T-helper 2 cell treated with Interferon-gamma antibody and Interleukin-4, amounts not matched to agents 100 ng/mL and 5 ng/mL, for 36 hours (primary cell): ENCODE results near the gene NUMB. TPM values are rescaled to one million over a fixed set of nuclear protein-coding genes. Genes with fewer than 3 reads are reported as not detected.
"Not testable (repeated sequence)": the region's sequence is repeated elsewhere in the genome, so short reads cannot be mapped to it uniquely, and the experiment has no call there.

Experiments
- intact Hi-C: fragments of 100-400 bp; cut with micrococcal nuclease; formaldehyde crosslinking; loops from one replicate; pipeline ENCODE4 v1.15.1; 2023
- total RNA-seq: library from RNA; stranded (reverse); gene quantifications from 2 replicates; pipeline ENCODE4 v1.2.3, GENCODE V29; 2022

NUMB gene
- total RNA-seq, 1 donor from 2014 or later = 45.0 TPM

DNA sequence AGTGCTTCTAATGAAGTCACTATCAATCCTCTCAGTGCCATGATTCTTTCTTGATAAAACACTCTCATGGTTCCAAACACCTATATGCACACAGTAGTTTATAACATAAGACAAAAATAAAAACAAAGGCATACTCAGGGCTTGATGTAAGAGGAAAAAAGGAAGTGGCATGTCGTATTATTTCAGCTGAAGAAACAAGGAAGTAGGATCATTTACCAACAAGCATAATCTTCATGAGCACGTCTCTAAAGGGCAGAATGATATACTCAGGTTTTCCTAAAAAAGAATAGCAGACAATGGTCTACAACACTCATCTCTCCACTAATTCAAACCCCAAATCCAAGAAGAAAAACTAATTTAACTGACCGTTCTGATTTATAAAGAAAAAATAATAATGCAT lies 33.9 kb downstream of the NUMB start:
- intact Hi-C loops = no loop called here

GRCh38 chr14:73423092-73423491 lies 35.3 kb downstream of the NUMB start:
- intact Hi-C loops = not testable (repeated sequence)

DNA sequence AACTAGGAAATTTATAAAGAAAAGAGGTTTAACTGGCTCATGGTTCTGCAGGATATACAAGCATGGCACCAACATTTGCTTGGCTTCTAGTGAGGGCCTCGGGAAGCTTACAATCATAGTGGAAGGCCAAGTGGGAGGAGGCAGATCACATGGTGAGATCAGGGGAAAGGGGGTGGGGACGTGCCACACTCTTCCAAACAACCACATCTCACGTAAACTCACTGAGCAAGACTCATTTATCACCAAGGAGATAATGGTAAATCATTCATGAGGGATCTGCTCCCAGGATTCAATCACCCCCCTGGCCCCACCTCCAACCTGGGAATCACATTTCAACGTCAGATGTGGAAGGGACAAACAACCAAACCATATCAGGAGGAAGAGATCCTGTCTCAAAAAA lies 35.8 kb downstream of the NUMB start:
- intact Hi-C loops = no loop called here

- intact Hi-C loops = no loop called here
Measured at GRCh38 chr14:73418227-73418626, 40.1 kb downstream of the NUMB start.

DNA sequence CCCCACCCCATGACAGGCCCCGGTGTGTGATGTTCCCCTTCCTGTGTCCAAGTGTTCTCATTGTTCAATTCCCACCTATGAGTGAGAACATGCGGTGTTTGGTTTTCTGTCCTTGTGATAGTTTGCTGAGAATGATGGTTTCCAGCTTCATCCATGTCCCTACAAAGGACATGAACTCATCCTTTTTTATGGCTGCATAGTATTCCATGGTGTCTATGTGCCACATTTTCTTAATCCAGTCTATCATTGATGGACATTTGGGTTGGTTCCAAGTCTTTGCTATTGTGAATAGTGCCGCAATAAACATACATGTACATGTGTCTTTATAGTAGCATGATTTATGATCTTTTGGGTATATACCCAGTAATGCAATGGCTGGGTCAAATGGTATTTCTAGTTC lies 52.1 kb downstream of the NUMB start:
- intact Hi-C loops = not testable (repeated sequence)

DNA sequence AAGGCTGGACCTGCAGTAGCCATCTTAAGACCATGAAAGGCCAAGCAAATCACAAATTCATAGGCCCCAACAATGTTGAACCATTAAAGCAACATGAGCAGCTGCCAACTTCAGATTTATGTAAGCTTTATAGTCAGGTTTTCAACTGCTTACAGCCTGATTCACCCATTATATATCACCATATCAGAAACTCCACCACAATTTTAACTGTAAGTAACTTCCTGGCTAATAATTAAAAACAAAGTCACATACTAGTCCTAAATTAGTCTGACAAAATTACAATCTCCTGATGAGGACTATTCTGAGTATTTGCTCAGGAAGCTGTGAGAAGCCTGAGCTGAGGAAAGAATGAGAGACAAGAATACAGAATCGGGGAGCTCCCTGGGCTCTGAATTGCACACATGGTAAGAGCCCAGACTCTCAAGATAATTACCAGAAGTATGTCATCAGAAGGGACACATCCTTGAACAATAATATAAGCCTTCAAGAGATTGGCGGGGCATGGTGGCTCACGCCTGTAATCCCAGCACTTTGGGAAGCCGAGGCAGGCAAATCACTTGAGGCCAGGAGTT lies 55.1 kb downstream of the NUMB start:
- intact Hi-C loops = no loop called here

GRCh38 chr14:73402579-73402978 lies 55.8 kb downstream of the NUMB start:
- intact Hi-C loops = no loop called here

GRCh38 chr14:73397810-73398209 lies 60.5 kb downstream of the NUMB start:
- intact Hi-C loops = no loop called here

- intact Hi-C loops = no loop called here
Measured at GRCh38 chr14:73394317-73394716, 64.0 kb downstream of the NUMB start.

DNA sequence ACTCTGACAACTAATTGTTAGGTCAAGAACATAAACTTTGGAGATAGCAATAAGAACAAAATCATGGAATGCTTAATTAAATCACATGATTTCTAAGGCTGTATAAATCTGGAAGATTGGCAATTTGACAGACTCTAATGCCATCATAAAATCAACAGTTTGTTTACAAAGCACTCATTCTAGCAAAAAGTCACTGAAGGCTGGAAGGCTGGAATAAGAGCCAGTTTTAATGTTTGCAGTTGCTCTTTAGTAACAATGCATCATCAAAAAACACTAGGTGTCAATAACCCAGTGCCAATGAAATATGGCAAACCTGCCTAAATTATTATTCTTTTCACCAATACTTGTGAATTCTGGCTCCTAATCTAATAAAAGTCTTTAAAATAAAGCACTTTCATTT lies 65.0 kb downstream of the NUMB start:
- intact Hi-C loops = no loop called here

DNA sequence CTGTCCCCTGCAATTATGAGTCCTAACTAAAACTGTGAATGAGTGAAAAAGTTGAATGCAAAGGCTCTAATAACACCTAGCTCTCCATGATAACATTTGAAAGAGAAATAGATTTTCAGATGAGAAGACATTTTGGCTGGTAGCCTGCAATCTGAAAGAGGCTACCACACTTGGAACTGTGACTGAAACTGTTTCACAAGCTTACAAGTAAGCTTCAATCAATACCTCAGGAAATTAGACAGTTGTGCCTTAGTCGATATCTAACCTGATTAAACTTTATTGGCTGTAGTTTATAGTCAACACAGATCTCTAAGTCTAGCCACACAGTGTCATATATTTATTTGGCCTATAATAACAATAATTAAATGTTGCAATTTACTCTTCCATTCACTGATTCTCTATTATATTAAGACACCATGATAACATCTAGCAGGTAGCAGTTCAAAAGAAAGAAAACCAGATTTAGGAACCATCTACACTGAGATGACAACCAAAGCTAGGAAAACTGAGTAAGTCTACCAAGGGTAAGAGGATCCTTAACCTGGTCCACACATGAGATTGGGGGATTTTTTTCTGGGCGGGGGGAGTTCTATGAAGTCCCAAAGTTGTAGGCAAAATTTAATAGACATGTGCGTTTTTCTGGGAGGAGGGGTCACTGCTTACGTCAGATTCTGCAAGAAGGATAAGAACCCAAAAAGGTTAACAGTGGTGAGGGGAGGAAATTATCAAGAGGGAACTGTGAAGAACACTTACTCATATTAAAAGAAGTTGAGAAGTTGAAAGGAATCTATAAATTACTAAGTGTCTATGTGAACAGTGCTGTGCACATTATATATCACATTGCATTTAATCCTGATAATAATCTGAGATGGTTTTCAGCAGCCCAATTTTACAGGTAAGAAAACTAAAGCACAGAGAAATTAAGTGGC lies 65.8 kb downstream of the NUMB start:
- intact Hi-C loops = no loop called here

- intact Hi-C loops = not testable (repeated sequence)
Measured at GRCh38 chr14:73387860-73388259, 70.5 kb downstream of the NUMB start.

DNA sequence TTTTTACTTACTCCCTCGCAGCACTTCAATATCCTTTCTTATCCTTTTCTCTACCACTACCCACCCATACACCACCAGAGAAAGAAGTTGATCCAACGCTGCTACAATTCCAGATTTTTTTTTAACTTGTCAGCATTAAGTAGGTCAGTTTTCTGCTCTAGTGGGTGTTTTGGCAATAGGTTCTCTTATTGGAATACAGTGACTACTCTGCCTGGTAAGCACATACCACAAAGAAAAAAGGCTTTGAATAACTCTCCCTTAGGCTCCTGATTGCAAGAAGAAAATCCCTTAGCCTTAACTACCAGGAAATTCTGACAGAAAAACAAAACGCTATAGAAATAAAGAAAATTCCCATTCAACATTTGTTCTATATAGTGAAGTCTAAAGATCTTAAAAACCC lies 72.0 kb downstream of the NUMB start:
- intact Hi-C loops = no loop called here

DNA sequence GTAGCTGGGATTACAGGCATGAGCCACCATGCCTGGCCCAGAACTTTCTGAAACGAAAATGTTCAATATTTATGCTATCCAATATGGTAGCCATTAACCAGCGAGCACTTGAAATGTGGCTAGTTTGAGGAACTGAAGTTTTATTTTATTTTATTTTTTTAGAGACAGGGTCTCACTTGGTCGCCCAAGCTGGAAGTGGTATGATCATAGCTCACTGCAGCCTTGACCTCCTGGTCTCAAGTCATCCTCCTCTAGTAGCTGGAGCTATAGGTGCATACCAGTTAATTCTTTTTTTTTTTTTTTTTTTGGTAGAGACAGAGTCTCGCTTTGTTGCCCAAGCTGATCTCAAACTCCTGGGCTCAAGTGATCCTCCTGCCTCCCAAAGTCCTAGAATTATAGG lies 73.3 kb downstream of the NUMB start:
- intact Hi-C loops = not testable (repeated sequence)

DNA sequence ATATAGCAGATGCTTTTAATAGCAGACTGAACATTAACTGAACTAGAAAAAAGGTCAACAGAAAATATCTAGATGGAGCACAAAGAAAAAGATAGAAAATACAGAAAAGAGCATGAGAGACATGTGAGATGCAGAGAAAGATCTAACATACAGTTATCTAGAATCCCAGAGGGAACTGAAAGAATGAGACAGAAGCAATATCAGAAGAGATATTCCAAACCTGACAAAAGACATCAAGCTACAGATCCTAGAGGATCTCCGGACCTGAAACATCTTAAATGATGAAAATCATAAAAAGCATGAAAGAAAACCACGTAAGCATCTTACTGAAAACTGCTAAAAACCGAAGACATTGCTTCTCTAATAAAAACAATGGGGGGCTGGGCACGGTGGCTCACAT lies 75.0 kb downstream of the NUMB start:
- intact Hi-C loops = no loop called here

GRCh38 chr14:73381380-73382013 lies 76.8 kb downstream of the NUMB start:
- intact Hi-C loops = no loop called here

- intact Hi-C loops = no loop called here
Measured at GRCh38 chr14:73376585-73376984, 81.8 kb downstream of the NUMB start.

DNA sequence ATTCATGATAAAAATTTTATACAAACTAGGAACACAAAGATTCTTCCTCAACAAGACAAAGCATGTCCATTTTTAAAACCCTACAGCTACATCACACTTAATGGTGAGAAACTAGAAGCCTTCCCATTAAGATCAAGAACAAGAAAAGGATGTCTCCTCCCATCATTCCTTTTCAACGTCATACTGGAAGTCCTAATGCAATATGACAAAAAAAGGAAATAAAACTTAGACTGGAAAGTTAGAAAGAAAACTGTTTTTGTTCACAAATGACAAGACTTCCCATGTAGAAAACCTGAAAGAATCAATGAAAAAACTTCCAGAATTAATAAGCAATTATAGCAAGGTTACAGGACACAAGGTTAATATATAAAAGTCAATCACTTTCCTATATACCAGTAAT lies 82.5 kb downstream of the NUMB start:
- intact Hi-C loops = no loop called here

DNA sequence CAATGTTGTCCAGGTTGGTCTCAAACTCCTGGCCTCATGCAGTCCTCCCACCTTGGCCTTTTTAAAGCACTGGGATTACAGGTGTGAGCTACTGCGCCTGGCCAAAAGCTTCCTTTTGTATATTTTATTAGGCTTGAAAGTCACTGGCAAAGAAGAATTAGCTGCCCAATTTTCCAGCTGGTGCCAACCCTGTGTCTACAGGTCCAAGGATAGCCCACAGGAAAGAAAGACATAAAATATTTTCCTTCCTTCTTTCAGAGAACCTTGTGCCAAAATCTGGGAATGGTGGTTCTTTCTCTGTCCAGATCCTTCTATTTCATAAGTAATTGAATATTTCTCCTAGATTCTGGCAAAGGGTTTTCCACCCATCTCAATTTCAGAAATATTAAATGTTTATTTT lies 84.1 kb downstream of the NUMB start:
- intact Hi-C loops = no loop called here

- intact Hi-C loops = no loop called here
Measured at GRCh38 chr14:73372529-73372928, 85.8 kb downstream of the NUMB start.

- intact Hi-C loops = no loop called here
Measured at GRCh38 chr14:73370561-73370960, 87.8 kb downstream of the NUMB start.

DNA sequence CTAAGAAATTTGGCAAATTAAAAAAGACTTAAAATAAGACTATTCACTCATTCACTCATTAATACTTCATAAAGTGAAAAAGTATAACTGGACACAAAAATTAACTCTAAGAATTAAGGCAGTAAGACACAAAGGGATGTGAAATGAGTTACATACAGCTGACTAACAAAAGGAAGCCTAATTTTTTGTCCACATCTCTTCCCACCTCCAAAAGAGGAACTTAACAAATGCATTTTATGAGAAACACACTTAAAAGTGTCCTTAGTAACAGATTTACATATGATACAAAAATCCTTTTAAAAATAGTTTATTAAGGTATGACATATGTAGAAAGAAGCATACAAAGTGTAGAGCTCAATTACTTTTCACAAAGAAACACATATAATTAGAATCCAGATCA lies 88.9 kb downstream of the NUMB start:
- intact Hi-C loops = no loop called here

- intact Hi-C loops = no loop called here
Measured at GRCh38 chr14:73368616-73369015, 89.7 kb downstream of the NUMB start.
